ENCODE data around the gene ZNF215.
"Not testable (repeated sequence)": the region's sequence is repeated elsewhere in the genome, so short reads cannot be mapped to it uniquely, and the experiment has no call there.

Gene ZNF215

GRCh38 chr11:6900327-6900999 is 25.8 kb upstream of the ZNF215 start:
- TF ChIP-seq POLR2A (IDR thresholded peaks at IDR 0.05; ENCODE audit: low read depth, low read length) (no peak), POLR2AphosphoS5 (IDR thresholded peaks at IDR 0.05; ENCODE audit: low read depth, low read length) (no peak), POU2F2 (IDR thresholded peaks at IDR 0.05; ENCODE audit: low read depth, low read length) (no peak), TAF1 (IDR thresholded peaks at IDR 0.05; ENCODE audit: low read depth, low read length) (no peak), SPI1 (IDR thresholded peaks at IDR 0.05; ENCODE audit: low read depth, low read length) (no peak), PAX5 (IDR thresholded peaks at IDR 0.05; ENCODE audit: insufficient read depth, low read length, severe bottlenecking) (no peak)
- no peak for FAIRE-seq
- DNase-seq (ENCODE audit: insufficient read length, low spot score): no peak

- FAIRE-seq; DNase-seq (ENCODE audit: insufficient read length, low spot score): not testable (repeated sequence)
Observed at GRCh38 chr11:6904804-6905203, 21.4 kb upstream of the ZNF215 start.

GRCh38 chr11:6911378-6911777 is 14.8 kb upstream of the ZNF215 start:
- peak; percentile 48 for FAIRE-seq
- TF ChIP-seq POLR2AphosphoS5 (IDR thresholded peaks at IDR 0.05; ENCODE audit: low read depth, low read length) (no peak), PAX5 (IDR thresholded peaks at IDR 0.05; ENCODE audit: insufficient read depth, low read length, severe bottlenecking) (no peak), SPI1 (IDR thresholded peaks at IDR 0.05; ENCODE audit: low read depth, low read length) (no peak)
- DNase-seq (ENCODE audit: insufficient read length, low spot score): no peak

GRCh38 chr11:6911948-6912347 is 14.3 kb upstream of the ZNF215 start:
- TF ChIP-seq POLR2A (IDR thresholded peaks at IDR 0.05; ENCODE audit: low read depth, low read length): no peak
- TF ChIP-seq PAX5 (IDR thresholded peaks at IDR 0.05; ENCODE audit: insufficient read depth, low read length, severe bottlenecking): no peak
- TF ChIP-seq TAF1 (IDR thresholded peaks at IDR 0.05; ENCODE audit: low read depth, low read length): no peak
- no peak for FAIRE-seq
- DNase-seq (ENCODE audit: insufficient read length, low spot score): no peak

GRCh38 chr11:6919698-6920097 is 6.5 kb upstream of the ZNF215 start:
- DNase-seq (ENCODE audit: insufficient read length, low spot score) (no peak), FAIRE-seq (no peak)
- TF ChIP-seq POLR2A (IDR thresholded peaks at IDR 0.05; ENCODE audit: low read depth, low read length): no peak
- TF ChIP-seq POU2F2 (IDR thresholded peaks at IDR 0.05; ENCODE audit: low read depth, low read length): no peak
- no peak for TF ChIP-seq TAF1 (IDR thresholded peaks at IDR 0.05; ENCODE audit: low read depth, low read length)

- FAIRE-seq: no peak
- DNase-seq (ENCODE audit: insufficient read length, low spot score): no peak
- no peak for TF ChIP-seq POLR2AphosphoS5 (IDR thresholded peaks at IDR 0.05; ENCODE audit: low read depth, low read length)
Observed at GRCh38 chr11:6920702-6921101, 5.5 kb upstream of the ZNF215 start, which contains the start of gene OR2D3. TSS of gene OR2D3 (plus strand) at chr11:6921002. CDS start at chr11:6921002, 0 bp downstream.

GRCh38 chr11:6925007-6925577 is 1.1 kb upstream of the ZNF215 start:
- FAIRE-seq: no peak
- DNase-seq (ENCODE audit: insufficient read length, low spot score): no peak
- no peak for TF ChIP-seq POU2F2 (IDR thresholded peaks at IDR 0.05; ENCODE audit: low read depth, low read length)
- no peak for TF ChIP-seq PAX5 (IDR thresholded peaks at IDR 0.05; ENCODE audit: insufficient read depth, low read length, severe bottlenecking)
- no peak for TF ChIP-seq TAF1 (IDR thresholded peaks at IDR 0.05; ENCODE audit: low read depth, low read length)
- no peak for TF ChIP-seq POLR2AphosphoS5 (IDR thresholded peaks at IDR 0.05; ENCODE audit: low read depth, low read length)
- no peak for TF ChIP-seq POLR2A (IDR thresholded peaks at IDR 0.05; ENCODE audit: low read depth, low read length)
- TF ChIP-seq SPI1 (IDR thresholded peaks at IDR 0.05; ENCODE audit: low read depth, low read length): no peak

- DNase-seq (ENCODE audit: insufficient read length, low spot score): no peak
- FAIRE-seq: peak; percentile 83
- TF ChIP-seq POLR2A (IDR thresholded peaks at IDR 0.05; ENCODE audit: low read depth, low read length) (no peak), POLR2AphosphoS5 (IDR thresholded peaks at IDR 0.05; ENCODE audit: low read depth, low read length) (no peak), POU2F2 (IDR thresholded peaks at IDR 0.05; ENCODE audit: low read depth, low read length) (no peak), TAF1 (IDR thresholded peaks at IDR 0.05; ENCODE audit: low read depth, low read length) (no peak), SPI1 (IDR thresholded peaks at IDR 0.05; ENCODE audit: low read depth, low read length) (no peak), PAX5 (IDR thresholded peaks at IDR 0.05; ENCODE audit: insufficient read depth, low read length, severe bottlenecking) (no peak)
Observed at GRCh38 chr11:6925636-6926207, 504 bp upstream of the ZNF215 start.

- peak; percentile 85 for FAIRE-seq
- TF ChIP-seq POU2F2 (IDR thresholded peaks at IDR 0.05; ENCODE audit: low read depth, low read length) (no peak), SPI1 (IDR thresholded peaks at IDR 0.05; ENCODE audit: low read depth, low read length) (peak; percentile 92)
- DNase-seq (ENCODE audit: insufficient read length, low spot score): no peak
Observed at GRCh38 chr11:6927030-6927617, 898 bp downstream of the ZNF215 start.

GRCh38 chr11:6928916-6929315 is 2.7 kb downstream of the ZNF215 start:
- no peak for FAIRE-seq
- no peak for DNase-seq (ENCODE audit: insufficient read length, low spot score)
- no peak for TF ChIP-seq PAX5 (IDR thresholded peaks at IDR 0.05; ENCODE audit: insufficient read depth, low read length, severe bottlenecking)
- TF ChIP-seq POLR2A (IDR thresholded peaks at IDR 0.05; ENCODE audit: low read depth, low read length): no peak
- no peak for TF ChIP-seq POU2F2 (IDR thresholded peaks at IDR 0.05; ENCODE audit: low read depth, low read length)
- TF ChIP-seq SPI1 (IDR thresholded peaks at IDR 0.05; ENCODE audit: low read depth, low read length): no peak
- TF ChIP-seq POLR2AphosphoS5 (IDR thresholded peaks at IDR 0.05; ENCODE audit: low read depth, low read length): no peak
- no peak for TF ChIP-seq TAF1 (IDR thresholded peaks at IDR 0.05; ENCODE audit: low read depth, low read length)
